Left lobe of liver (tissue), 2 donors: Measurements from ENCODE around the gene WNT7B. TPM values are rescaled to one million over a fixed set of nuclear protein-coding genes. Genes with fewer than 3 reads are reported as not detected.

Experiments
- ATAC-seq: fragments of 200-7000 bp; cut with Tn5 transposase; one replicate; pipeline ENCODE4 v1.9.1; 2020; ENCODE audit warnings: mild to moderate bottlenecking, moderate library complexity
- DNase-seq: peaks from one replicate; pipeline ENCODE4 v3.0.0-alpha.2; 2020; ENCODE audit warnings: low spot score
- total RNA-seq: library from RNA; stranded (reverse); gene quantifications from one replicate; pipeline ENCODE4 v1.2.1, GENCODE V29; 2021
- donor health status: DM: no; HTN: no; CAD: no; lungs with moderate emphysema.
- donor health status: DM: no; HTN: yes; CAD: no.

The WNT7B gene
- total RNA-seq, 1 donor from 2014 or later = 0.08 TPM

DNA sequence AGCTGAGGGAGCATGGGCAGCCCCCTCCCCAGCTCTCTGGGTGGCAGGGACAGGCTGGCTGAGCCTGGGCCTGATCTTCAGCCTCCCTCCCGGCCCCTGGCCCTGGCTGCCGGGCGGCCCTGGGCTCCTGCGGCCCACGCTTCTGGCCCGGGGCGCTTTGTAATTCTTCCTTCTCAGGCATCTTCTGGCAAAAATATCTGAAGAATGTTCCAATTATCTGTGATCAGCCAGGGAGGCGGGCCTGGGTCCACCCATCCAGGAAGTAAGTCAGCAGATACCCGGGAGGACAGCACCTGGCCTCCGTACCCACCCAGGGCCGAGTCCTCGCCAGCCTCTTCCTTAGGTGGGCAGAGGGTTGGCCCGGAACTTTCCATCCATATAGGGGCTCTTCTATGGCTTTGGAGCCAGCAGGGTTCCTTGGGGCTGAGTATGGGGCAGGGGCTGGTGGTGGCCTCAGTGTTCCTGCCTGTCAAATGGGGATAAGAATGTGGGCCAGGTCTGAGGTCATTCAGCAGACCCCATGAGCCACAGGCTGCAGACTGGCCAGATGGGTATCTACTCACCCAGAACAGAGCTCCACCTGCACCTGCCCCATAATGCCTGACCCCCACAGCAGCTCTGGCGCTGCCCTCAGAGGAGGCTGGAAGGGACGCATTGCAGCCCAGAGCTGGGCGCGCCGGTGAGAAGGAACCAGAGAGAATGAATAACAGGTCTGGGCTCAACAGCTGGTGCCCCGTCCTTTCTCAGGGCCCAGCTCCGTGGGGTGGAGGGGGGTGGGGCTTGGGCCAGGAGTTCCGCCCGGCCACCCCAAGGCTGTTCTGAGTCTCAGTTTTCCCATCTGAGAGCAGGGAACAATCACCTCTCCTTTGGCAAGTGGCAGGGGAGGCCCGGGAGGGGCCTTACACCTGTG is 16.2 kb downstream of the WNT7B start:
- ATAC-seq (no peak), DNase-seq (no peak)

- DNase-seq = no peak
- no peak for ATAC-seq
Measured at GRCh38 chr22:45959719-45960476, 17.1 kb downstream of the WNT7B start.

- ATAC-seq = no peak
- no peak for DNase-seq
Measured at GRCh38 chr22:45958971-45959370, 18.0 kb downstream of the WNT7B start.

DNA sequence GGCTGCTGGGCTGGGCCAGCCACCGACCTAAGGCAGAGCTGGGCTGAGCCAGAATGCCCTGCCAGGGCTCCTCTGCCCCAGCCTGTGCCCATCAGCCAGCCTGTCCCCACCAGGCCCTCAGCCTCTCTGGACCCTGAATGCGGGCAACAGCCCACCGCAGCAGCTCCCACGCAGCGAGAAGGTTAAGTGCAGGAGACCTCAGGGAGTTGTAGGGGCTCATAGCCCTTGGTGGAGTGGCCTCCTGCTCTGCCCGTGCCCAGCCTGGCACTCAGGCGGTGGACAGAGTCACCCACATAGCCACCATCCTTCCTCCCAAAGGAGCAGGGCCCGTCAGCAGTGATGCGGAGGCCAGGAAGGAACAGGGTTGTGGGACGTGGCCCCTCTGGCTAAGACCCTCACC is 19.1 kb downstream of the WNT7B start:
- ATAC-seq (no peak), DNase-seq (no peak)

DNA sequence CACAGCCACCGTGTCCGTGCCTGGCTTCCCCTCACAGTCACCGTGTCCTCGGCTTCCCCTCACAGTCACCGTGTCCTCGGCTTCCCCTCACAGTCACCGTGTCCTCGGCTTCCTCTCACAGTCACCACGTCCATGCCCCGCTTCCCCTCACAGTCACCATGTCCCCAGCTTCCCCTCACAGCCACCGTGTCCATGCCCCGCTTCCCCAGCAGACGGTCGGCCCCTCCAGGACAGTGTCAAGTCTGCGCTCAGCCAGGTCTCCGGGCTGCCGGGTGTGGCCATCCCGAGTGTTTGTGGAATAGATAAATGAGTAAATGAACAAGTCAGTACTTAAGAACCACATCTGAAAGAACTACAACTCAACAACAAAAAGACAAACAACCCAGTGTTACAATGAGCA is 23.8 kb downstream of the WNT7B start:
- DNase-seq = no peak
- ATAC-seq = no peak

- ATAC-seq = no peak
- no peak for DNase-seq
Measured at GRCh38 chr22:45952553-45952952, 24.4 kb downstream of the WNT7B start.

DNA sequence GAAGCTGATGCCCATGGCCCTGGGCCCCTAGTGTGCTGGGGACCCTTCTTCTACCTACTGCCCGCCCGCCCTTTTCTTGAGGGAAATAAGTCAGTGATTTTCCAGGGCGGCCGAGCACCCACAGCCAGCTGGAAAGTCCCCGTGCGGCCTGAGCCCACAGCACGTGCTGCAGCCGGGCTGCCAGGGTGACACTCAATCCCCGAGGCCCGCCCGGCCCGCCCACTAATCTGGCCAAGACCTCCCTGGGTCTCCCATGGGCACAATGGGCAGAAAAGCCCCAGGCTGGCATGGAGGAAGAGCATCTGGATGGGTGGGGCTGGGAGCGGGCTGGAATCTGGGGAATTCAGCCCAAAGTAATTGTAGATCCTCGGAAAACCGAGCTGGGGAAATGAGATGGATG is 24.8 kb downstream of the WNT7B start:
- DNase-seq = no peak
- no peak for ATAC-seq

DNA sequence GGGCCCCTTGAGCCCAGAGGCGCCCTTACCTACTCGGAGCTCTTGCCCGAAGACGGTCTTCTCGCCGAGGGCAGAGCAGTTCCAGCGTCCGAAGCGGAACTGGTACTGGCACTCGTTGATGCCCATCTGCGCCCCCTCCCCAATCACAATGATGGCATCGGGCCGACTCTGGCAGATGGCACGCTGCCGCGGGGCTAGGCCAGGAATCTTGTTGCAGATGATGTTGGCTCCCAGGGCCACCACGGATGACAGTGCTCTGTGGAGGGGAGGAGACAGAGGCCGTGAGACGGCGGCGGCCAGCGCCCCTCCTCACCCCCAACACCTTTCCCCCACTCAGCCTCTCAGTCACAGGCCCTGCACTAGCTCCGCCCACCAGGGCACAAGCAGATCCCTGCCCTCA is 27.1 kb downstream of the WNT7B start:
- DNase-seq (no peak), ATAC-seq (no peak)

GRCh38 chr22:45949258-45949870 is 27.6 kb downstream of the WNT7B start:
- no peak for ATAC-seq

GRCh38 chr22:45948081-45948648 is 28.8 kb downstream of the WNT7B start:
- no peak for ATAC-seq
- no peak for DNase-seq

More at GRCh38 chr22:45949258-45949870, 27.6 kb downstream of the WNT7B start:
- no peak for DNase-seq

- no peak for DNase-seq
- ATAC-seq = no peak
Measured at GRCh38 chr22:45946805-45947600, 30.0 kb downstream of the WNT7B start.

DNA sequence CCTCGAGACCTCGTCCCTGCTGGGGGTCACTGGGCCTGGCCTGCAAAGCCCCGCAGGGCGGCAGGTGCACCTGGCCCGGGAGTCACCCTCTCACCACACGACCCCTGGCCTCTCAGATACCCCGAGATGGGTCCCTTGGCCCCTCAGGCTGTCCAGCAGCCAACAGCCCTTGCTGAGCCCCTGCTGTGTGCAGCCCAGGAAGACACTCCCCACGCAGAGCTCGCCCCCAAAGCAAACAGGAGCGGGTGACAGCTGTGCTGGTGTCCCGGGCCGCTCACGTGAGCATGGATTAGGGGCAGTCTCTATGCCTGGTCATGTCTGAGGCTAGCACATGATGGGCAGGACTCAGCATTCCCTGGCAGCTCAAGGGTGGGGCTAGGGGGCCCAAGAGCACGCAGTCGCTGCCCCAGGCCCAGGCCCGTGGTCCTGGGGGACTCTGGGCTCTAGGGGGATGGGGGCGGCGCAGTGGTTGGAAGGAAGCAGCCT is 31.3 kb downstream of the WNT7B start:
- no peak for ATAC-seq
- DNase-seq = no peak

DNA sequence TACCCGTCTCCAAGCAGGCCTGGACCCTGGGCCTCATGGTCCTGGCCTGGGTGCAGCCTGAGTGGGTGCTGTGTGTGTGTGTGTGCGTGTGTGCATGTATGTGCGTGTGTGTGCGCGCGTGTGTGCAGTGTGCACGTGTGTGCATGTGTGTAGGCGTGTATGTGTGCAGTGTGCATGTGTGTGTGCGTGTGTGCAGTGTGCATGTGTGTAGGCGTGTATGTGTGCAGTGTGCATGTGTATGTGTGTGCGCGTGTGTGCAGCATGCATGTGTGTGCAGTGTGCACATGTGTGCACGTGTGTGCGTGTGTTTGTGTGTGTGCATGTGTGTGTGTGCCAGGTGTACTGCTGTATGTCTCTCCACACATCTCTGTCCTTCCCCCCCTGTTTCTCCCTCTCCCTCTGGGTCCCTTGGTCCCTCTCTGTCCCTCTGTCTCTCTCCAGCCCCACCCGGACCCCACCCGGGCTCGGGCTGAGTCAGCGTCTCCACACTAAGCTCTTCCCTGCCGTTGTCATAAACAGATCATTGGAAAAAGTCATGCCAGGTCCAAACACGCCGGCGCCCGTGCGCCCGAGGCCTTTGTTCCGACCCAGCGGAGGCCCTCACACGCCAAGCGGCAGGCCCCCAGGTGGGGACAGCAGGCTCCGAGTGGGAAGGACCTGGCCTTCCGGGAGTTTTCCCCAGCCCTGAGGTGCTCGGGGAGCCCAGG is 34.0 kb downstream of the WNT7B start:
- DNase-seq (no peak), ATAC-seq (no peak)

GRCh38 chr22:45942344-45942743 is 34.6 kb downstream of the WNT7B start:
- DNase-seq (no peak), ATAC-seq (peak; percentile 23)

DNA sequence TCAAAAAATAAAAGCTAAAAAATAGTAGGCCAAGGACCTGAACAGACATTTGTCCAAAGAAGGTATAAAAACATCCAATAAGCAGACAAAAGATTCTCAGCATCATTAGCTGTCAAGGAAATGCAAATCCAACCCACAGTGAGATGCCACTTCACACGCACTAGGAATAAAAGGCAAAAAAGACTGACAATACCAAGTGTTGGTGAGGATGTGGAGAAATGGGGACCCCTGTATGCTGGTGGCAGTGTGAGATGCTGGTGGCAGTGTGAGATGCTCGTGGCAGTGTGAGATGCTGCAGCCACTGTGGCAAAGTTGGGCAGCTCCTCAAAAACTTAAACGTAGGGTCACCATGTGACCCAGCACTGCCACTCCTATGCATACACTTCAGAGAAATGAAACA is 38.0 kb downstream of the WNT7B start:
- ATAC-seq = no peak
- no peak for DNase-seq

GRCh38 chr22:45937960-45938359 is 39.0 kb downstream of the WNT7B start:
- ATAC-seq = no peak
- DNase-seq = no peak

GRCh38 chr22:45935573-45935972 is 41.4 kb downstream of the WNT7B start:
- ATAC-seq = no peak
- DNase-seq = no peak

GRCh38 chr22:45934659-45935341 is 42.2 kb downstream of the WNT7B start:
- ATAC-seq = no peak
- DNase-seq = no peak

GRCh38 chr22:45934168-45934564 is 42.8 kb downstream of the WNT7B start:
- ATAC-seq (no peak), DNase-seq (no peak)
